ENCODE measurements around the gene FAM181B. TPM values are rescaled to one million over a fixed set of nuclear protein-coding genes. Genes with fewer than 3 reads are reported as not detected.

The FAM181B gene
- total RNA-seq, 1 experiment from 2014 or later = not detected

DNA sequence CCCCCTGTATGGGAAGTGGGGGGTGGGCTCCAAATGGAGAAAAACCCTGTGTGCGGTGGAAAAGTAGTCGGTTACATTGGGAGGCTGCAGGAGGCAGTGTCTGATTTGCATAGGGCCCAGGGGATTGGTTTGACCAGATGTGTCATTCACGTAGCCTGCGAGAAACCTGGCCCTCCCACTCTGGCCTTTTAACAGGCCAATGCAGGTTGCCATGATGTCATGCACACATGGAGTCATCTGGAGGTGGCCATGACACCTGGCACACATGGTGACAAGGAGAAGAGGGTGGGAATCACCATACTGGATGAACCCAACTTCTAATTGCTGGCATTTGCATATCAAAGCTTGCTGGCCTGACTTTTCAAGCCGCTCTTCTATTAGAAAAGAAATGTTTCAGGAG lies 50.6 kb downstream of the FAM181B start:
- DNase-seq (ENCODE audit: low spot score) = no peak

DNA sequence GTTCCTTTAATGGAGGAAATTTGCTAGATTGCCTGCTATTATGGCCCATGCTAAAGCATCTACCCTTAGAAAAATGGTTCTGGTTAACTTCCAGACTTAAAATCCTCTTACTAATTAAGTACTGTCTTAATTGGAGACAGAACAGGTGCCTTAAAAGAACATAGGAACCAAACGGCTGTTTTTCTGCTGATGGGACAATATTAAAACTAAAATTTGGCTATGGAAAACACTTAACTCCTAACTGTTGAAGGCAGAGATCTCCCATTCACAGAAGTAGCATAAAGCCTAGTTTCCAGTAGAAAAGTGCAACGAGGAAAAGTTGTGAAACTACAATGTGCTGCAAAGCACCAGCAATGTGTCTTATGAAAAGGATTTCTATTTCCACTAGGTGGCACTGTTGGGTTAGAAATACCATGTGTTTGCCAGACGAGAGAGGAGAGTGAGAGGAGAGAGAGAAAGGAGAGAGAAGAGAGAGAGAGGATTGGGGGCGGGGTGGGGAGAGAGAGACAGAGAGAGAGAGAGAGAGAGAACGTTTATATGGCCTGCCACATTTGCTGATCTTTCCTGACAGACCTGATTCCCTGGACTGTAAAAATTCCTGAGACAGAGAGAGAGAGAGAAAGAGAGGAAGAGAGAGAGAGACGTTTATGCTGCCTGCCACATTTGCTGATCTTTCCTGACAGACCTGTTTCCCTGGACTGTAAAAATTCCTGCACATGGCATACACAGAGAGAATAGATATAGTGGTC lies 51.5 kb downstream of the FAM181B start:
- DNase-seq (ENCODE audit: low spot score) = peak; percentile 87

DNA sequence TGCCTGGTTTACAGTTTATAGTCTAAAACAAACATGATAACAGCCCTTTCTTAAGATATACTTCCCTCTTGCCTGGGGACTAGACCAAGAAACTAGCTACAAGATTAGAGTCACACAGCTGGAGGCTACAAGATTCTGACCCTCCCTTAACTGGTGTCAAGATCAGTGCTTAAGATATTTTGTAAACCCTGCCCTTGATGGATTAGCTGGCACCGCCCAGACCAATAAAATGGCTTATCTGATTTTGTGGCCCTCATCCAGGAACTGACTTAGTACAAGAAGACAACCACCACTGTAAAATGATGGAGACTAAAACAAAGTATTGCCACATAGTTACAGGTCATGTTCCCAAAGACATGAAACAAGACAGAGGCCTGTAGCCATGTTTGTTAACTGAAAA lies 53.4 kb downstream of the FAM181B start:
- DNase-seq (ENCODE audit: low spot score) = peak; percentile 78

Small RNA genes lying within 50 kb of the gene (small RNA-seq; reads per million reads assigned to genes)
- 0.22 reads per million for gene RPS28P7

Other genes with a start within 250 kb of the FAM181B start
- 4.4 and 7.0 TPM in 2 replicates for gene PRCP, start 166.6 kb upstream of the FAM181B start, total RNA-seq (2014; rRNA removed; shearing (Covaris generic))
- 5.2 and 5.7 TPM in 2 replicates for gene DDIAS, start 167.9 kb upstream of the FAM181B start, total RNA-seq (2014; rRNA removed; shearing (Covaris generic))

All from HT-29 (cell line).